ENCODE results near the gene ASPSCR1. TPM values are rescaled to one million over a fixed set of nuclear protein-coding genes. Genes with fewer than 3 reads are reported as not detected.
A peak's percentile ranks its signal among the peaks of the same experiment; 100 is the strongest.

Gene ASPSCR1
- total and polyA plus RNA-seq, 2 of the 13 experiments (the other 11 are each of a cell fraction or from before 2014, with no cell fraction given) = 274 to 314 TPM

DNA sequence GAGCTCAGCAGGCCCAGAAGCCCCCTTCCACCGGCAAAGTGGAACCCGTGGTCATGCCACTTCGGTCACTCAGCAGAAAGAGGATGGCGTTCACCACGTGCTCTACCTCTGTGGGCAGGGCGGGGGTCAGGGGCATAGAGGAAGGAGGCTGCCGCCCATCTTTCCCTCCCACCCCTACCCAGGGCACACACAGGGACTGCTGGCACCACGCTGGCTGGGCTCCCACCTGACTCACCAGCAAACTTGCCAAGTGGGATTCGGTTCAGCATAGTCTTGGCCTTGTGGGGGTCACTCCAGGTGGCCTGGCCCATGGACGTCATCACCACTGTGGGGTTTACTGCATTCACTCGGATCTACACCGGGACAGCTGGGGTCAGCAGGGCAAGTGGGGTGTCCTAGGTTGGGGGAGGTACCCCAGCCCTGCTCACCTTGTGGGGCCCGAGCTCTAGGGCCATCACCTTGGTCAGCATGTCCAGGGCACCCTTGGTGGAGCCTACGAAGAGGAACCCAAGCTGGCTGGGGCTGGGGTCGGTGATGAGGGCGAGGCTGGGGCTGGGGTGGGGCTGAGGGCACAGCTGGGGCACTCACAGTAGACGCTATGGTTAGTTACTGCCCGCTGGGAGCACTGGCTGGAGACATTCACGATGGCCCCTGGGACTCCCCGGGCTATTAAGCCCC lies 58.7 kb downstream of the ASPSCR1 start (continued):
- TF ChIP-seq, protein P1, sequence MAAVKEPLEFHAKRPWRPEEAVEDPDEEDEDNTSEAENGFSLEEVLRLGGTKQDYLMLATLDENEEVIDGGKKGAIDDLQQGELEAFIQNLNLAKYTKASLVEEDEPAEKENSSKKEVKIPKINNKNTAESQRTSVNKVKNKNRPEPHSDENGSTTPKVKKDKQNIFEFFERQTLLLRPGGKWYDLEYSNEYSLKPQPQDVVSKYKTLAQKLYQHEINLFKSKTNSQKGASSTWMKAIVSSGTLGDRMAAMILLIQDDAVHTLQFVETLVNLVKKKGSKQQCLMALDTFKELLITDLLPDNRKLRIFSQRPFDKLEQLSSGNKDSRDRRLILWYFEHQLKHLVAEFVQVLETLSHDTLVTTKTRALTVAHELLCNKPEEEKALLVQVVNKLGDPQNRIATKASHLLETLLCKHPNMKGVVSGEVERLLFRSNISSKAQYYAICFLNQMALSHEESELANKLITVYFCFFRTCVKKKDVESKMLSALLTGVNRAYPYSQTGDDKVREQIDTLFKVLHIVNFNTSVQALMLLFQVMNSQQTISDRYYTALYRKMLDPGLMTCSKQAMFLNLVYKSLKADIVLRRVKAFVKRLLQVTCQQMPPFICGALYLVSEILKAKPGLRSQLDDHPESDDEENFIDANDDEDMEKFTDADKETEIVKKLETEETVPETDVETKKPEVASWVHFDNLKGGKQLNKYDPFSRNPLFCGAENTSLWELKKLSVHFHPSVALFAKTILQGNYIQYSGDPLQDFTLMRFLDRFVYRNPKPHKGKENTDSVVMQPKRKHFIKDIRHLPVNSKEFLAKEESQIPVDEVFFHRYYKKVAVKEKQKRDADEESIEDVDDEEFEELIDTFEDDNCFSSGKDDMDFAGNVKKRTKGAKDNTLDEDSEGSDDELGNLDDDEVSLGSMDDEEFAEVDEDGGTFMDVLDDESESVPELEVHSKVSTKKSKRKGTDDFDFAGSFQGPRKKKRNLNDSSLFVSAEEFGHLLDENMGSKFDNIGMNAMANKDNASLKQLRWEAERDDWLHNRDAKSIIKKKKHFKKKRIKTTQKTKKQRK (IDR thresholded peaks at IDR 0.05; ENCODE audit: low read length) = no peak
- TF ChIP-seq, protein P2, sequence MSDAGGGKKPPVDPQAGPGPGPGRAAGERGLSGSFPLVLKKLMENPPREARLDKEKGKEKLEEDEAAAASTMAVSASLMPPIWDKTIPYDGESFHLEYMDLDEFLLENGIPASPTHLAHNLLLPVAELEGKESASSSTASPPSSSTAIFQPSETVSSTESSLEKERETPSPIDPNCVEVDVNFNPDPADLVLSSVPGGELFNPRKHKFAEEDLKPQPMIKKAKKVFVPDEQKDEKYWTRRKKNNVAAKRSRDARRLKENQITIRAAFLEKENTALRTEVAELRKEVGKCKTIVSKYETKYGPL (CRISPR knock-in tag; IDR thresholded peaks at IDR 0.05) = no peak
- TF ChIP-seq ZNF143 (CRISPR knock-in tag; IDR thresholded peaks at IDR 0.05) (peak; percentile 8; the same call in 1 of the 2 replicates), HMG20B (CRISPR knock-in tag; conservative IDR thresholded peaks at IDR 0.05) (no peak), EP300 (IDR thresholded peaks at IDR 0.05; ENCODE audit: low read depth in 2 of 2, low read length in 2 of 2) (no peak), EP300 (CRISPR knock-in tag; IDR thresholded peaks at IDR 0.05; ENCODE audit: borderline replicate concordance) (no peak), SRY (CRISPR knock-in tag; IDR thresholded peaks at IDR 0.05) (no peak), FIP1L1 (IDR thresholded peaks at IDR 0.05; ENCODE audit: borderline replicate concordance, insufficient read depth, low read depth, low read length) (no peak), EED (CRISPR knock-in tag; IDR thresholded peaks at IDR 0.05) (0 out of 2 replicates have a peak, but pooled peaks have one; percentile 63), NFIB (CRISPR knock-in tag; IDR thresholded peaks at IDR 0.05; ENCODE audit: borderline replicate concordance) (peak; percentile 67; the same call in 1 of the 2 replicates), TCF12 (IDR thresholded peaks at IDR 0.05) (no peak), TCF12 (CRISPR knock-in tag; IDR thresholded peaks at IDR 0.05) (no peak), HCFC1 (IDR thresholded peaks at IDR 0.05; ENCODE audit: low read depth, low read length) (no peak), NCOA1 (CRISPR knock-in tag; IDR thresholded peaks at IDR 0.05) (no peak)
- TF ChIP-seq, protein P3, sequence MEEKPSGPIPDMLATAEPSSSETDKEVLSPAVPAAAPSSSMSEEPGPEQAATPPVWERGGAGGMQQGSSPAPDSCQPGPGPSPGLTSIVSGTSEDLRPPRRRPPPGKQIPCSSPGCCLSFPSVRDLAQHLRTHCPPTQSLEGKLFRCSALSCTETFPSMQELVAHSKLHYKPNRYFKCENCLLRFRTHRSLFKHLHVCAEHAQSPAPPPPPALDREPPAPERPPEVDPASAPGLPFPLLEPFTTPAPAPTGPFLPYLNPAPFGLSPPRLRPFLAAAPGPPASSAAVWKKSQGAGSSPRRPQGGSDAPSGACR (CRISPR knock-in tag; IDR thresholded peaks at IDR 0.05) = no peak
- TF ChIP-seq, protein P4, sequence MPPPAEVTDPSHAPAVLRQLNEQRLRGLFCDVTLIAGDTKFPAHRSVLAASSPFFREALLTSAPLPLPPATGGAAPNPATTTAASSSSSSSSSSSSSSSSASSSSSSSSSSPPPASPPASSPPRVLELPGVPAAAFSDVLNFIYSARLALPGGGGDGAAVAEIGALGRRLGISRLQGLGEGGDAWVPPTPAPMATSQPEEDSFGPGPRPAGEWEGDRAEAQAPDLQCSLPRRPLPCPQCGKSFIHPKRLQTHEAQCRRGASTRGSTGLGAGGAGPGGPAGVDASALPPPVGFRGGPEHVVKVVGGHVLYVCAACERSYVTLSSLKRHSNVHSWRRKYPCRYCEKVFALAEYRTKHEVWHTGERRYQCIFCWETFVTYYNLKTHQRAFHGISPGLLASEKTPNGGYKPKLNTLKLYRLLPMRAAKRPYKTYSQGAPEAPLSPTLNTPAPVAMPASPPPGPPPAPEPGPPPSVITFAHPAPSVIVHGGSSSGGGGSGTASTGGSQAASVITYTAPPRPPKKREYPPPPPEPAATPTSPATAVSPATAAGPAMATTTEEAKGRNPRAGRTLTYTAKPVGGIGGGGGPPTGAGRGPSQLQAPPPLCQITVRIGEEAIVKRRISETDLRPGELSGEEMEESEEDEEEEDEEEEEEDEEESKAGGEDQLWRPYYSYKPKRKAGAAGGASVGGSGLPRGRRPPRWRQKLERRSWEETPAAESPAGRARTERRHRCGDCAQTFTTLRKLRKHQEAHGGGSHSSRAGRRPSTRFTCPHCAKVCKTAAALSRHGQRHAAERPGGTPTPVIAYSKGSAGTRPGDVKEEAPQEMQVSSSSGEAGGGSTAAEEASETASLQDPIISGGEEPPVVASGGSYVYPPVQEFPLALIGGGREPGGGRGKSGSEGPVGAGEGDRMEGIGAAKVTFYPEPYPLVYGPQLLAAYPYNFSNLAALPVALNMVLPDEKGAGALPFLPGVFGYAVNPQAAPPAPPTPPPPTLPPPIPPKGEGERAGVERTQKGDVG (CRISPR knock-in tag; IDR thresholded peaks at IDR 0.05; ENCODE audit: borderline replicate concordance) = 0 out of 2 replicates have a peak, but pooled peaks have one; percentile 8
- TF ChIP-seq, protein P5, sequence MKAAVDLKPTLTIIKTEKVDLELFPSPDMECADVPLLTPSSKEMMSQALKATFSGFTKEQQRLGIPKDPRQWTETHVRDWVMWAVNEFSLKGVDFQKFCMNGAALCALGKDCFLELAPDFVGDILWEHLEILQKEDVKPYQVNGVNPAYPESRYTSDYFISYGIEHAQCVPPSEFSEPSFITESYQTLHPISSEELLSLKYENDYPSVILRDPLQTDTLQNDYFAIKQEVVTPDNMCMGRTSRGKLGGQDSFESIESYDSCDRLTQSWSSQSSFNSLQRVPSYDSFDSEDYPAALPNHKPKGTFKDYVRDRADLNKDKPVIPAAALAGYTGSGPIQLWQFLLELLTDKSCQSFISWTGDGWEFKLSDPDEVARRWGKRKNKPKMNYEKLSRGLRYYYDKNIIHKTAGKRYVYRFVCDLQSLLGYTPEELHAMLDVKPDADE (CRISPR knock-in tag; IDR thresholded peaks at IDR 0.05) = no peak
- TF ChIP-seq, protein P6, sequence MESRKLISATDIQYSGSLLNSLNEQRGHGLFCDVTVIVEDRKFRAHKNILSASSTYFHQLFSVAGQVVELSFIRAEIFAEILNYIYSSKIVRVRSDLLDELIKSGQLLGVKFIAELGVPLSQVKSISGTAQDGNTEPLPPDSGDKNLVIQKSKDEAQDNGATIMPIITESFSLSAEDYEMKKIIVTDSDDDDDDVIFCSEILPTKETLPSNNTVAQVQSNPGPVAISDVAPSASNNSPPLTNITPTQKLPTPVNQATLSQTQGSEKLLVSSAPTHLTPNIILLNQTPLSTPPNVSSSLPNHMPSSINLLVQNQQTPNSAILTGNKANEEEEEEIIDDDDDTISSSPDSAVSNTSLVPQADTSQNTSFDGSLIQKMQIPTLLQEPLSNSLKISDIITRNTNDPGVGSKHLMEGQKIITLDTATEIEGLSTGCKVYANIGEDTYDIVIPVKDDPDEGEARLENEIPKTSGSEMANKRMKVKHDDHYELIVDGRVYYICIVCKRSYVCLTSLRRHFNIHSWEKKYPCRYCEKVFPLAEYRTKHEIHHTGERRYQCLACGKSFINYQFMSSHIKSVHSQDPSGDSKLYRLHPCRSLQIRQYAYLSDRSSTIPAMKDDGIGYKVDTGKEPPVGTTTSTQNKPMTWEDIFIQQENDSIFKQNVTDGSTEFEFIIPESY (CRISPR knock-in tag; IDR thresholded peaks at IDR 0.05) = no peak
